WTC11 (cell line): Measurements from ENCODE around the gene SLC43A3.

Experiments used
- CREM ChIP-seq: sonication (generic); formaldehyde crosslinking; IDR thresholded peaks from 2 replicates; pipeline ENCODE4 v1.8.1; 2022; ENCODE audit warnings: mild to moderate bottlenecking, missing genetic modification reagents, moderate library complexity
- FOXP1 ChIP-seq: sonication (generic); formaldehyde crosslinking; IDR thresholded peaks from 2 replicates; pipeline ENCODE4 v1.8.0; 2022; ENCODE audit warnings: missing genetic modification reagents, mild to moderate bottlenecking, moderate library complexity, borderline replicate concordance
- NFYB ChIP-seq: sonication (generic); formaldehyde crosslinking; conservative IDR thresholded peaks from 2 replicates; pipeline ENCODE4 v1.8.0; 2022; ENCODE audit warnings: low read depth, missing genetic modification reagents
- NR3C1 ChIP-seq: sonication (generic); formaldehyde crosslinking; conservative IDR thresholded peaks from 2 replicates; pipeline ENCODE4 v1.8.1; 2023; ENCODE audit warnings: low read depth, mild to moderate bottlenecking, missing genetic modification reagents
- OVOL2 ChIP-seq: fragments of 250-450 bp; sonication (Bioruptor Pico); IDR thresholded peaks from 2 replicates; pipeline ENCODE4 v1.9.0; 2021; ENCODE audit warnings: mild to moderate bottlenecking, borderline replicate concordance
- SMAD4 ChIP-seq: sonication (generic); formaldehyde crosslinking; IDR thresholded peaks from 2 replicates; pipeline ENCODE4 v1.8.0; 2022; ENCODE audit warnings: mild to moderate bottlenecking, missing genetic modification reagents
- TEAD4 ChIP-seq: sonication (generic); formaldehyde crosslinking; IDR thresholded peaks from 2 replicates; pipeline ENCODE4 v1.8.0; 2022; ENCODE audit warnings: mild to moderate bottlenecking, missing genetic modification reagents
- TF ChIP-seq, protein P1 (sequence below): sonication (generic); formaldehyde crosslinking; IDR thresholded peaks from 2 replicates; pipeline ENCODE4 v1.8.0; 2022; ENCODE audit warnings: mild to moderate bottlenecking, missing genetic modification reagents
- TF ChIP-seq, protein P2 (sequence below): sonication (generic); formaldehyde crosslinking; IDR thresholded peaks from 2 replicates; pipeline ENCODE4 v1.8.1; 2022; ENCODE audit warnings: mild to moderate bottlenecking, moderate library complexity, missing genetic modification reagents
- TF ChIP-seq, protein P3 (sequence below): fragments of 200-600 bp; IDR thresholded peaks from 2 replicates; pipeline ENCODE4 v1.8.0; 2022; ENCODE audit warnings: antibody characterized with exemption
- TF ChIP-seq, protein P4 (sequence below): sonication (generic); formaldehyde crosslinking; conservative IDR thresholded peaks from 2 replicates; pipeline ENCODE4 v1.8.1; 2022; ENCODE audit warnings: mild to moderate bottlenecking, missing genetic modification reagents

DNA sequence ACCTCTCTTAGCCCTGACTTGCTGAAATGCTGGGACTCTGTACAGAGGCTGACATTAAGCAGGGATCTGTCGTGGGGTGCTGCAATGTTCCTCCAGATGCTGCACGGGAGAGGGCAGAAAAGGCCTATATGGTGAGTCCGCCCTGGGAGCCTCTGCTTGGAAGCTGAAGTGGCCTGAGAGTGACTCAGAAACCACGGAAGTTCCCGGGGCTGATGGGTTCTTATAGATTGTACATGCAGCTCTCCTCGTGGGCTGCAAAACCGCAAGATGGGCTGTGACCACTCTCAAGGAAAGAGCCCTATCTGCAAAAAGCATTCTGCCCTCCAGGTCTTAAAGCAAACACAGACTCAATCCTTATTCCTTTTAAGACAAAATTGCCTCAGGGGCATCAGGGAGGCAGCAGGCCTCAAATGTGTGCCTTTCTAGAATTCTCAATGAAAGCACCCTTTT is 5.8 kb upstream of the SLC43A3 start:
- TF ChIP-seq, protein P1, sequence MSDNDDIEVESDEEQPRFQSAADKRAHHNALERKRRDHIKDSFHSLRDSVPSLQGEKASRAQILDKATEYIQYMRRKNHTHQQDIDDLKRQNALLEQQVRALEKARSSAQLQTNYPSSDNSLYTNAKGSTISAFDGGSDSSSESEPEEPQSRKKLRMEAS (CRISPR knock-in tag) = no peak
- TF ChIP-seq CREM = no peak
- TF ChIP-seq, protein P2, sequence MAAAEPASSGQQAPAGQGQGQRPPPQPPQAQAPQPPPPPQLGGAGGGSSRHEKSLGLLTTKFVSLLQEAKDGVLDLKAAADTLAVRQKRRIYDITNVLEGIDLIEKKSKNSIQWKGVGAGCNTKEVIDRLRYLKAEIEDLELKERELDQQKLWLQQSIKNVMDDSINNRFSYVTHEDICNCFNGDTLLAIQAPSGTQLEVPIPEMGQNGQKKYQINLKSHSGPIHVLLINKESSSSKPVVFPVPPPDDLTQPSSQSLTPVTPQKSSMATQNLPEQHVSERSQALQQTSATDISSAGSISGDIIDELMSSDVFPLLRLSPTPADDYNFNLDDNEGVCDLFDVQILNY (CRISPR knock-in tag) = no peak
- no peak for TF ChIP-seq NR3C1 (CRISPR knock-in tag)
- TF ChIP-seq OVOL2 (CRISPR knock-in tag) = no peak
- TF ChIP-seq SMAD4 = no peak
- no peak for TF ChIP-seq NFYB
- TF ChIP-seq, protein P3, sequence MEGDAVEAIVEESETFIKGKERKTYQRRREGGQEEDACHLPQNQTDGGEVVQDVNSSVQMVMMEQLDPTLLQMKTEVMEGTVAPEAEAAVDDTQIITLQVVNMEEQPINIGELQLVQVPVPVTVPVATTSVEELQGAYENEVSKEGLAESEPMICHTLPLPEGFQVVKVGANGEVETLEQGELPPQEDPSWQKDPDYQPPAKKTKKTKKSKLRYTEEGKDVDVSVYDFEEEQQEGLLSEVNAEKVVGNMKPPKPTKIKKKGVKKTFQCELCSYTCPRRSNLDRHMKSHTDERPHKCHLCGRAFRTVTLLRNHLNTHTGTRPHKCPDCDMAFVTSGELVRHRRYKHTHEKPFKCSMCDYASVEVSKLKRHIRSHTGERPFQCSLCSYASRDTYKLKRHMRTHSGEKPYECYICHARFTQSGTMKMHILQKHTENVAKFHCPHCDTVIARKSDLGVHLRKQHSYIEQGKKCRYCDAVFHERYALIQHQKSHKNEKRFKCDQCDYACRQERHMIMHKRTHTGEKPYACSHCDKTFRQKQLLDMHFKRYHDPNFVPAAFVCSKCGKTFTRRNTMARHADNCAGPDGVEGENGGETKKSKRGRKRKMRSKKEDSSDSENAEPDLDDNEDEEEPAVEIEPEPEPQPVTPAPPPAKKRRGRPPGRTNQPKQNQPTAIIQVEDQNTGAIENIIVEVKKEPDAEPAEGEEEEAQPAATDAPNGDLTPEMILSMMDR = no peak
- no peak for TF ChIP-seq FOXP1
- TF ChIP-seq TEAD4 (CRISPR knock-in tag) = no peak
- TF ChIP-seq, protein P4, sequence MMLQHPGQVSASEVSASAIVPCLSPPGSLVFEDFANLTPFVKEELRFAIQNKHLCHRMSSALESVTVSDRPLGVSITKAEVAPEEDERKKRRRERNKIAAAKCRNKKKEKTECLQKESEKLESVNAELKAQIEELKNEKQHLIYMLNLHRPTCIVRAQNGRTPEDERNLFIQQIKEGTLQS = no peak
